AG09319 (cell line): ENCODE measurements around the gene B3GAT1.

Source experiments
- DNase-seq: peaks from one replicate; pipeline ENCODE4 v3.0.0-alpha.2; 2010; ENCODE audit warnings: low read depth; ENCODE audit errors: extremely low read depth
- CTCF ChIP-seq: IDR thresholded peaks from 2 replicates; pipeline ENCODE4 v1.5.1; 2011; ENCODE audit warnings: low read depth, mild to moderate bottlenecking, inconsistent platforms, low read length, moderate library complexity

B3GAT1 gene

GRCh38 chr11:134382257-134382656 lies 29.8 kb downstream of the B3GAT1 start:
- TF ChIP-seq CTCF, result no peak
- DNase-seq, result no peak

GRCh38 chr11:134380785-134381184 lies 31.3 kb downstream of the B3GAT1 start:
- no peak for DNase-seq
- TF ChIP-seq CTCF, result no peak

GRCh38 chr11:134380229-134380628 lies 31.8 kb downstream of the B3GAT1 start:
- TF ChIP-seq CTCF, result no peak
- no peak for DNase-seq

GRCh38 chr11:134379241-134379640 lies 32.8 kb downstream of the B3GAT1 start:
- no peak for TF ChIP-seq CTCF
- DNase-seq, result no peak

- TF ChIP-seq CTCF, result no peak
- DNase-seq, result no peak
Measured at GRCh38 chr11:134377876-134378275, 34.2 kb downstream of the B3GAT1 start.

GRCh38 chr11:134376150-134376921 lies 35.7 kb downstream of the B3GAT1 start:
- no peak for TF ChIP-seq CTCF
- no peak for DNase-seq

- DNase-seq, result no peak
- no peak for TF ChIP-seq CTCF
Measured at GRCh38 chr11:134374891-134375550, 37.0 kb downstream of the B3GAT1 start.
